Thyroid gland (tissue), 4 donors: Measurements from ENCODE around the gene MARK4. TPM values are rescaled to one million over a fixed set of nuclear protein-coding genes. Genes with fewer than 3 reads are reported as not detected.

Experiments
- DNase-seq, 2 donors: peaks; one replicate each; pipeline ENCODE4 v3.0.0-alpha.2; 2019
- H3K27ac ChIP-seq, 3 donors: fragments of 200-600 bp; sonication (generic); 1 replicate in 2 of 3; 2 replicates in 1 of 3; pipeline ENCODE4 v1.5.1; 2016 to 2019; ENCODE audit warnings: mild to moderate bottlenecking in 1 of 3, moderate library complexity in 1 of 3
- H3K27me3 ChIP-seq: fragments of 200-600 bp; sonication (generic); one replicate; pipeline ENCODE4 v1.5.1; 2019
- H3K36me3 ChIP-seq, 2 donors: fragments of 200-600 bp; sonication (generic); one replicate each; pipeline ENCODE4 v1.5.1; 2016 to 2019
- H3K4me1 ChIP-seq, 2 donors: fragments of 200-600 bp; sonication (generic); one replicate each; pipeline ENCODE4 v1.5.1; 2017 to 2019
- H3K4me3 ChIP-seq, 3 donors: fragments of 200-600 bp; sonication (generic); replicated peaks in 1 of 3; 1 replicate in 2 of 3; 2 replicates in 1 of 3; pipeline ENCODE4 v1.5.1; 2016; ENCODE audit warnings: mild to moderate bottlenecking in 1 of 3
- H3K9me3 ChIP-seq: fragments of 200-600 bp; sonication (generic); one replicate; pipeline ENCODE4 v1.5.1; 2017
- POLR2A ChIP-seq, 2 donors: fragments of 450-650 bp; IDR thresholded peaks; one replicate each; pipeline ENCODE4 v1.6.1; 2017; ENCODE audit warnings: antibody characterized with exemption in 2 of 2, mild to moderate bottlenecking in 2 of 2, moderate library complexity in 1 of 2
- WGBS, 2 donors: methylation state at CpG; one replicate each; pipeline ENCODE4 v1.1.5; 2017; 5-methylcytosine and 5-hydroxymethylcytosine counted together
- intact Hi-C: fragments of 100-400 bp; cut with DNase I; formaldehyde crosslinking; loops from one replicate; pipeline ENCODE4 v1.15.1; 2023
- total RNA-seq, 4 donors: library from RNA; depleted of rRNA; stranded (reverse); fragments of >200 nt; gene quantifications; one replicate each; pipeline ENCODE4 v1.2.3, GENCODE V29; 2016
- TF ChIP-seq, protein P1 (sequence below), 6 experiments: fragments of 200-600 bp in 3 of 6; fragments of 450-650 bp in 3 of 6; sonication (generic) in 3 of 6; IDR thresholded peaks; one replicate each; pipeline ENCODE4 v1.5.1; 2016 to 2019; ENCODE audit warnings: antibody characterized with exemption in 6 of 6, mild to moderate bottlenecking in 2 of 6, inconsistent platforms in 1 of 6, moderate library complexity in 1 of 6

The MARK4 gene
- total RNA-seq, 4 donors from 2014 or later = 18.5 to 25.1 (median 22.1) TPM

DNA sequence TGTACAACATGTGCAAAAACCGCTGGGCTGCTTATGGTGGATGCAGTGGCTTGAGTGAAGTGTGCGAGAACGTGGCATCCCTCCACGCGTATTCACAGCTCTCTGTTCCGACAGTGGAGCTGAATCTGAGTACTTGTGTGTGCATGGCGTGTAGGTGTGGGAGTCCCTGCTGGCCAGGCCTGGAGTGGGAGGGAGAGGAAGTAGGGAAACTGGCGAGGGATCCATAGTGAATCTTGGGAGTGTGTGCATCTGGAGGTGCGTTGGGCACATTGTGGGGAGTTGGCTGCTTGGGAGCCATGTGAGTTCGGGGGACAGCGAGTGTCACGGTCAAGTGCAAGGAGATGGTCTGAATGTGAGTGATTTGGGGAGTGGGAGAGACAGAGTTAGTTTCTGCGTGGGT is 91.8 kb downstream of the MARK4 start:
- 69 to 73% methylated on average over 13 of the region's 13 CpGs for WGBS, 2 donors
- Histone ChIP-seq H3K4me3 (no peak overlapping the region), H3K36me3 (no peaks in the 10 kb centered on the region), H3K9me3 (no peaks in the 10 kb centered on the region), H3K27me3 (no peaks in the 10 kb centered on the region), H3K27ac (no peak overlapping the region), H3K4me1 (peaks cover 0 to 6% of the 10 kb centered on the region in 2 donors)
- no peak for DNase-seq
- no peak for TF ChIP-seq POLR2A (IDR thresholded peaks at IDR 0.05)
- TF ChIP-seq, protein P1, sequence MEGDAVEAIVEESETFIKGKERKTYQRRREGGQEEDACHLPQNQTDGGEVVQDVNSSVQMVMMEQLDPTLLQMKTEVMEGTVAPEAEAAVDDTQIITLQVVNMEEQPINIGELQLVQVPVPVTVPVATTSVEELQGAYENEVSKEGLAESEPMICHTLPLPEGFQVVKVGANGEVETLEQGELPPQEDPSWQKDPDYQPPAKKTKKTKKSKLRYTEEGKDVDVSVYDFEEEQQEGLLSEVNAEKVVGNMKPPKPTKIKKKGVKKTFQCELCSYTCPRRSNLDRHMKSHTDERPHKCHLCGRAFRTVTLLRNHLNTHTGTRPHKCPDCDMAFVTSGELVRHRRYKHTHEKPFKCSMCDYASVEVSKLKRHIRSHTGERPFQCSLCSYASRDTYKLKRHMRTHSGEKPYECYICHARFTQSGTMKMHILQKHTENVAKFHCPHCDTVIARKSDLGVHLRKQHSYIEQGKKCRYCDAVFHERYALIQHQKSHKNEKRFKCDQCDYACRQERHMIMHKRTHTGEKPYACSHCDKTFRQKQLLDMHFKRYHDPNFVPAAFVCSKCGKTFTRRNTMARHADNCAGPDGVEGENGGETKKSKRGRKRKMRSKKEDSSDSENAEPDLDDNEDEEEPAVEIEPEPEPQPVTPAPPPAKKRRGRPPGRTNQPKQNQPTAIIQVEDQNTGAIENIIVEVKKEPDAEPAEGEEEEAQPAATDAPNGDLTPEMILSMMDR (IDR thresholded peaks at IDR 0.05) = no peak
- intact Hi-C loops = loop anchor here (5.0 kb wide), 1 partner anchor 91 kb away; the partner anchor contains the start of gene MARK4

DNA sequence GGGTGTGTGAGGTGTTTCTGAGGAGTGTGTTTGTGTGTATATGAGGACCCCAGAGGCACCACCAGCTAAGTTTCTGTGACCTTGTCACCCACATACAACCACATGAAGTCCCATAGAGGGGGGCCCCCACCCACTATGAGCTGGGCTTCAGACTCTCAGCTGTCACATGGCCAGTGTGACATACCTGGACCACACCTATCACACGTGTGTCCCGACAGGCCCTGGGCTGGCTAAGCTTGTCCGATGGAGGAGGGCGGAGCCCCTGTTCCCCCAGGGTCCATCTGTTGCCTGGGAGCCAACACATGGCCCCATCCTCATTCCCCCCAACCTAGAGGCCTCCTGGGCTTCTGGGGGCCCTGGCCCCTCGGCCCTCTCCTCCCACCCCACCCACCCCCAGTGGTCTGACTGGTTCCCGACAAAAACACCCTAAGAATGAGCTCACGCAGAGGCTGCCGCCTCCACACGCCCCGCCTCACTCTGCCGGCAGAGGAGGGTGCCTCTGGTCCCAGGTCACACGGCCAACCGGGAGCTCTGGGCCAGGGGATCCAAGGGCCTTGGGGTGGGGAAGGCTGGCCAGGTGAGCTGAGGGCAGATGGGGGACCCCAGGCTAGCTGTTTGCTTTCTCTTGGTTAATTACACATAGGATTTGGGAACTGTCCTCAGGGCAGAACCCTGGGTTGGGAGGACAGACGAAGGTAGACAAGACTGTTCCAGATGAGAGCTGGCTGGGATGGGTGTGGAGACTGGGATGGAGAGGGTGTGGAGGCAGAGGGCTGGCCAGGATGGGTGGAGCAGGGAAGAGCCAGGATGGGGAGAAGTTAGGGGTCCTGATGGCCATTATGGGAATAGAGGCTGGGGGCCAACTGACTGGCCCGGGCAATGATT is 93.8 kb downstream of the MARK4 start:
- no peaks in the 10 kb centered on the region for H3K36me3 ChIP-seq
- peaks cover 0 to 6% of the 10 kb centered on the region in 2 donors for H3K4me1 ChIP-seq
- no peaks in the 10 kb centered on the region for H3K9me3 ChIP-seq
- no peak overlapping the region for H3K4me3 ChIP-seq
- no peak for DNase-seq
- WGBS, 2 donors = 47 to 55% methylated on average over 7 to 15 of the region's 15 CpGs
- no peaks in the 10 kb centered on the region for H3K27me3 ChIP-seq
- TF ChIP-seq, protein P1 (IDR thresholded peaks at IDR 0.05) = no peak
- no peak for TF ChIP-seq POLR2A (IDR thresholded peaks at IDR 0.05)
- H3K27ac ChIP-seq = no peak overlapping the region
- intact Hi-C loops = loop anchor here (5.0 kb wide), 1 partner anchor 93 kb away; the partner anchor contains the start of gene MARK4

DNA sequence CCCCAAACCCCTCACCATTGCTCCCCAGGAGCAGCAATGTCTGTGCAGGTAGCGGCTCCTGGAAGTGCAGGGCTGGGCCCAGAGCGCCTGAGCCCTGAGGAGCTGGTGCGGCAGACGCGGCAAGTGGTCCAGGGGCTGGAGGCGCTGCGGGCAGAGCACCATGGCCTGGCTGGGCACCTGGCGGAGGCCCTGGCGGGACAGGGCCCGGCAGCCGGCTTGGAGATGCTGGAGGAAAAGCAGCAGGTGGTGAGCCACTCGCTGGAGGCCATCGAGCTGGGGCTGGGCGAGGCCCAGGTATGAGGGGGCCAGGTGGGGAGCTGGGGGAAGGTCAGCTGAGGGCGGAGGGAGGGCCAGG is 94.4 kb downstream of the MARK4 start:
- TF ChIP-seq, protein P1 (IDR thresholded peaks at IDR 0.05) = no peak
- TF ChIP-seq POLR2A (IDR thresholded peaks at IDR 0.05) = no peak
- no peak overlapping the region for H3K4me3 ChIP-seq
- intact Hi-C loops = no loop called here
- WGBS, 2 donors = 81 to 82% methylated on average over 9 to 12 of the region's 15 CpGs
- H3K36me3 ChIP-seq = no peaks in the 10 kb centered on the region
- peaks cover 0 to 4% of the 10 kb centered on the region in 2 donors for H3K4me1 ChIP-seq
- H3K9me3 ChIP-seq = no peaks in the 10 kb centered on the region
- H3K27me3 ChIP-seq = no peaks in the 10 kb centered on the region
- DNase-seq = no peak
- H3K27ac ChIP-seq = no peak overlapping the region

DNA sequence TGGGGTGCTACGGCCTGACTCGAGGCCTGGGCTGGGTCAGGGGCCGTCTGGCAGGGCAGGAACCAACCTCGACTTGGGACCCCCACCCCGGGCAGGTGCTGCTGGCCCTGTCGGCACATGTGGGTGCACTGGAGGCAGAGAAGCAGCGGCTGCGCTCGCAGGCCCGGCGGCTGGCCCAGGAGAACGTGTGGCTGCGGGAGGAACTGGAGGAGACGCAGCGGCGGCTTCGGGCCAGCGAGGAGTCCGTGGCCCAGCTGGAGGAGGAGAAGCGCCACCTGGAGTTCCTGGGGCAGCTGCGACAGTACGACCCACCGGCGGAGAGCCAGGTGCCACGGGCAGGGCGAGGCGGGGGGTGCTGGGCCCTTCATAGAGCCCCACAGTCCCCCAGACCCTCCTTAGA is 95.4 kb downstream of the MARK4 start:
- intact Hi-C loops = no loop called here
- H3K4me1 ChIP-seq = no peaks in the 10 kb centered on the region
- TF ChIP-seq, protein P1 (IDR thresholded peaks at IDR 0.05) = no peak
- no peak for TF ChIP-seq POLR2A (IDR thresholded peaks at IDR 0.05)
- H3K4me3 ChIP-seq = no peak overlapping the region
- no peak for DNase-seq
- H3K36me3 ChIP-seq = peaks cover 0 to 3% of the 10 kb centered on the region in 2 donors
- no peak overlapping the region for H3K27ac ChIP-seq
- WGBS, 2 donors = 61 to 77% methylated on average over 2 to 21 of the region's 27 CpGs
- no peaks in the 10 kb centered on the region for H3K27me3 ChIP-seq
- no peaks in the 10 kb centered on the region for H3K9me3 ChIP-seq
